ENCODE results near the gene CNDP2. TPM values are rescaled to one million over a fixed set of nuclear protein-coding genes. Genes with fewer than 3 reads are reported as not detected.

CNDP2 gene
- total RNA-seq, 1 donor from 2014 or later: 182 TPM

- H3K27ac Mint-ChIP-seq: no peak overlapping the region
- TF ChIP-seq CTCF (IDR thresholded peaks at IDR 0.05; ENCODE audit: unreplicated experiment): no peak
- H3K4me1 Mint-ChIP-seq (ENCODE audit: low read depth): peaks cover 9% of the 10 kb centered on the region
- H3K9me3 Mint-ChIP-seq (ENCODE audit: low read depth): peaks cover 12% of the 10 kb centered on the region
- H3K4me3 Mint-ChIP-seq (ENCODE audit: low read depth): no peak overlapping the region
- H3K27me3 Mint-ChIP-seq: no peaks in the 10 kb centered on the region
- H3K36me3 Mint-ChIP-seq (ENCODE audit: insufficient read depth): peaks cover 4% of the 10 kb centered on the region
- DNase-seq (ENCODE audit: low spot score, unreplicated experiment): no peak
Observed at GRCh38 chr18:74540652-74541421, 44.7 kb downstream of the CNDP2 start.

- Mint-ChIP-seq H3K4me3 (ENCODE audit: low read depth) (no peak overlapping the region), H3K27ac (no peak overlapping the region), H3K27me3 (no peaks in the 10 kb centered on the region), H3K36me3 (ENCODE audit: insufficient read depth) (peaks cover 3% of the 10 kb centered on the region), H3K9me3 (ENCODE audit: low read depth) (peaks cover 4% of the 10 kb centered on the region), H3K4me1 (ENCODE audit: low read depth) (peaks cover 9% of the 10 kb centered on the region)
- no peak for TF ChIP-seq CTCF (IDR thresholded peaks at IDR 0.05; ENCODE audit: unreplicated experiment)
- no peak for DNase-seq (ENCODE audit: low spot score, unreplicated experiment)
Observed at GRCh38 chr18:74541703-74542555, 45.8 kb downstream of the CNDP2 start.

DNA sequence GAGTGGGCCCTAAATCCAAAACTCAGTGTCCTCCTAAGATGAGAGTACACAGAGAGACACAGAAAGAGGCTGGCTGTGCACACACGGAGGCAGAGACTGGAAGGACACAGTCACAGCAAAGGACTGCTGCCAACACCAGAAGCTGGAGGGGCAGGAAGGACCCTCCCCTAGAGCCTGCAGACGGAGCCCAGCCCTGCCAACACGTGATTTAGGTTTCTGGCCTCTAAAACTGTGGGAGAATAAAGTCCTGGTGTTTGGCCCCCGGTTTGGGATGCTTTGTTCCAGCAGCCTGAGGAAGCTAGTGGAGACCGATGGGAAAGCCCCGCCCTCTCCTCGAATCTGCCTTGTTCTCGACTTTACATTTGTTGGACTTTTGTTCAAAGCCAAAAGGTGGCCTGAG, 48.7 kb downstream of the CNDP2 start:
- TF ChIP-seq CTCF (IDR thresholded peaks at IDR 0.05; ENCODE audit: unreplicated experiment): no peak
- peaks cover 1% of the 10 kb centered on the region for H3K36me3 Mint-ChIP-seq (ENCODE audit: insufficient read depth)
- no peaks in the 10 kb centered on the region for H3K4me1 Mint-ChIP-seq (ENCODE audit: low read depth)
- H3K27me3 Mint-ChIP-seq: no peaks in the 10 kb centered on the region
- no peak overlapping the region for H3K4me3 Mint-ChIP-seq (ENCODE audit: low read depth)
- no peak overlapping the region for H3K27ac Mint-ChIP-seq
- no peak for DNase-seq (ENCODE audit: low spot score, unreplicated experiment)
- H3K9me3 Mint-ChIP-seq (ENCODE audit: low read depth): peaks cover 12% of the 10 kb centered on the region

DNA sequence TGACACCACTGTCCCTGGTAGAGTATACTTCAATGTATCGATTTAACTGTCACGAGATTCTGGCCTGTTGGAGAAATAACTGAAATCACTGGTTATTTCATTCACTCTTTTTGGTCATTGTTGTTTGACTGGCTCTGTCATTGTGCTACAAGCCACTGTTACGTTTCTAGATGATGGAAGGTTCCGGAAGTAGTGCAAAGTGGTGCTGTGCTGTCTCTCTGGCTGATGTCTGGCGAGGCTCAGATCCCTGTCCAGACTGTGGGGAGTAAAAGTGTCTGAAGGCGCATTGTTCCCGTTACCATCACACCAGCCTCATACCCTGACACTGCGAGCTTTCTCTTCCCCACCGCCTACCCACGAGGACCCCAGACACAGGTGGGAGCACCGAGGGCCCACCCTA, 49.8 kb downstream of the CNDP2 start:
- no peak overlapping the region for H3K27ac Mint-ChIP-seq
- TF ChIP-seq CTCF (IDR thresholded peaks at IDR 0.05; ENCODE audit: unreplicated experiment): no peak
- H3K4me1 Mint-ChIP-seq (ENCODE audit: low read depth): no peaks in the 10 kb centered on the region
- H3K4me3 Mint-ChIP-seq (ENCODE audit: low read depth): no peak overlapping the region
- no peak for DNase-seq (ENCODE audit: low spot score, unreplicated experiment)
- H3K36me3 Mint-ChIP-seq (ENCODE audit: insufficient read depth): peaks cover 1% of the 10 kb centered on the region
- H3K27me3 Mint-ChIP-seq: no peaks in the 10 kb centered on the region
- H3K9me3 Mint-ChIP-seq (ENCODE audit: low read depth): peaks cover 14% of the 10 kb centered on the region

DNA sequence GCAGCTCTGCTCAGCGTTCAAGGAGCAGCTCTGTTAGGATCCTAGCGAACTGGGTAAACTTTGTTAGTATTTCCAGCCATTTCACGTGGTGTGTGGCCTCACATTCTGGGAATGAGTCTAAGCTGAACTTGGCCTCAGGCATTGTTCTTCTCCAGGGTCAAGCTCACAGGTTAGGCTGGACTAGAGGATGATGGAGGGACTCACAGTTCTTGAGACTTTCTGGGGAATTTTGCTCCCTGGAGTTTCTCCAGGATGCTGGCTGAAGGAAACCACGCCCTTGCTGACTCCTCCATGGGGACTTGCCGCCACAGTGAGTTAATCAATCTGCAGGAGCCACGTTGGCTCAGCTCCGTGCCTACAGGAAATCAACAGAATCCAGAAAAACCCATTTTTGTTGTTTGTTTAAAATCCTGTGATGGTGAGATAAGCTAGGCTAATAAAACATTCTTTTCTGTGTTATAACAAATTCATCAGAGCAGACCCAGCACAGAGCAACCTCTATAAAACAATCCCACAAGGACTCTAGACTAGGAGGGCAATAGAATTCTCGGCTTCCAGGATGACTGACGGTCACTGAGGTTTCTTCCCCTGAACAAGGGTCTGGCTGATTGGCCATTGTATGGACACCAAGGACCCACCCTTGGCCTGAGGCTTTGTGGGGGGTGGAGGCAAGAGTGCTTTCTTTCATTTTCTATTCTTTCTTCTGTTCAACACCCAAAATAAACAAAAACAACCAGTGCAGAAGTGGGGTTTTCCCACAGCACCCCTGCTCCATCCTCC, 50.8 kb downstream of the CNDP2 start:
- H3K9me3 Mint-ChIP-seq (ENCODE audit: low read depth): peaks cover 14% of the 10 kb centered on the region
- H3K4me3 Mint-ChIP-seq (ENCODE audit: low read depth): no peak overlapping the region
- peaks cover 3% of the 10 kb centered on the region for H3K36me3 Mint-ChIP-seq (ENCODE audit: insufficient read depth)
- no peak overlapping the region for H3K27ac Mint-ChIP-seq
- H3K27me3 Mint-ChIP-seq: no peaks in the 10 kb centered on the region
- no peaks in the 10 kb centered on the region for H3K4me1 Mint-ChIP-seq (ENCODE audit: low read depth)
- DNase-seq (ENCODE audit: low spot score, unreplicated experiment): no peak
- TF ChIP-seq CTCF (IDR thresholded peaks at IDR 0.05; ENCODE audit: unreplicated experiment): no peak

Data from progenitor cell of endocrine pancreas (in vitro differentiated cells).